ENCODE data around the gene MAGEL2. TPM values are rescaled to one million over a fixed set of nuclear protein-coding genes. Genes with fewer than 3 reads are reported as not detected.

MAGEL2 gene
- total RNA-seq, 1 experiment from 2014 or later, result 2.2 TPM

Other genes starting within 250 kb of the MAGEL2 start
- not detected in 2 replicates for gene GOLGA6L2, start 200.6 kb downstream of the MAGEL2 start, total RNA-seq (2014; rRNA removed; shearing (Covaris generic))
- 4.8 and 4.9 TPM in 2 replicates for gene MKRN3, start 82.2 kb downstream of the MAGEL2 start, total RNA-seq (2014; rRNA removed; shearing (Covaris generic))
- gene NDN, start 39.4 kb upstream of the MAGEL2 start, total RNA-seq (2014; rRNA removed; shearing (Covaris generic)), result not detected in 2 replicates